SK-MEL-5 (cell line): ENCODE data around the gene ARNT2. TPM values are rescaled to one million over a fixed set of nuclear protein-coding genes. Genes with fewer than 3 reads are reported as not detected.

Experiments
- DNase-seq: peaks from one replicate; pipeline ENCODE4 v3.0.0-alpha.2; 2016; ENCODE audit warnings: low read depth, low spot score
- in situ Hi-C: cut with HindIII; loops from 2 replicates; pipeline ENCODE4 v1.10.0; 2016; ENCODE audit warnings: low sequenced_read_pairs, high pct_unique_total_duplicates, low pct_unique_long_range_greater_than_20kb
- total RNA-seq: library from RNA; depleted of rRNA; stranded (reverse); fragments of >200 nt; shearing (Covaris generic); gene quantifications from 2 replicates; pipeline ENCODE4 v1.2.3, GENCODE V29; 2014

The ARNT2 gene
- total RNA-seq, 1 experiment from 2014 or later = 33.6 TPM

DNA sequence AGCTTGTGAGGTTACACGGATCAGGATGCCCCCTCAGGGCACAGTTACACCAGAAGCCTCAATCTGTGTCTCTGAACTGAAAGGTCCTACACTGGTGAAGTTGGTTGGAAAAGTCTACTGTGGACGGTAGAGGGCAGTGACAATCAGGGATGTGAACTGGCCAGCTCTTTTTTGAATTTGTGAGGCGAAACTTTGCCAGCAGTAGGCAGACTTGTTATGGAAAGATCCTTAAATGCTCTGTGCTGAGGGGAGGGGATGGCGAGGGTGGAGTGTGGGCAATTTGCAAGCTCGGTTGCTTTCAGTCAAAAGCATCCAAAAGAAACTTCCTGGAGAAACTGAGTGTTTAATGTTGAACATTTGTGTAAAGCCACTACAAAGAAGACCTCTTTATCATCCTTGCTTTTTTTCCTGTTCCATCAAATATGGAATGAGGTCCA is 163.6 kb downstream of the ARNT2 start:
- peak; percentile 88 for DNase-seq
- in situ Hi-C loops = no loop called here

DNA sequence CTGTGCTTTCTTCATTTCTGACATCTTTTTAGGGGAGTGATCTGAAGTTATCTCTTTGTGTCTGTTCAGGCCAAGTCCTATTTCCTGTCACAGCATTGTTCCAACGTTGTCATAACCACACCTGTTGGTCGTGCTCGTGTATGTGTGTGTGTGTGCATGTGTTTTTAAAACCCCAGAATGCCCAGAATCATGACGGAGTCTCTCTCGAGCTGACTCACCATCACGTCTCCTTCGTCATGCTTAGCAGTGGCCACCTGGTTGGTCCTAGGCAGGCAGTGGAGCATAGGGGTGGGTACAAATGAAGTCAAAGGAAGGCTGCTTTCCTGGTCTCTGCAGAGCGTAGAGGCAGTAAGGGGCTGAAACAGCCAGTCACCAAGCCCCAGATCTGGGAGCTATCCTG is 164.1 kb downstream of the ARNT2 start:
- DNase-seq = no peak
- in situ Hi-C loops = no loop called here

DNA sequence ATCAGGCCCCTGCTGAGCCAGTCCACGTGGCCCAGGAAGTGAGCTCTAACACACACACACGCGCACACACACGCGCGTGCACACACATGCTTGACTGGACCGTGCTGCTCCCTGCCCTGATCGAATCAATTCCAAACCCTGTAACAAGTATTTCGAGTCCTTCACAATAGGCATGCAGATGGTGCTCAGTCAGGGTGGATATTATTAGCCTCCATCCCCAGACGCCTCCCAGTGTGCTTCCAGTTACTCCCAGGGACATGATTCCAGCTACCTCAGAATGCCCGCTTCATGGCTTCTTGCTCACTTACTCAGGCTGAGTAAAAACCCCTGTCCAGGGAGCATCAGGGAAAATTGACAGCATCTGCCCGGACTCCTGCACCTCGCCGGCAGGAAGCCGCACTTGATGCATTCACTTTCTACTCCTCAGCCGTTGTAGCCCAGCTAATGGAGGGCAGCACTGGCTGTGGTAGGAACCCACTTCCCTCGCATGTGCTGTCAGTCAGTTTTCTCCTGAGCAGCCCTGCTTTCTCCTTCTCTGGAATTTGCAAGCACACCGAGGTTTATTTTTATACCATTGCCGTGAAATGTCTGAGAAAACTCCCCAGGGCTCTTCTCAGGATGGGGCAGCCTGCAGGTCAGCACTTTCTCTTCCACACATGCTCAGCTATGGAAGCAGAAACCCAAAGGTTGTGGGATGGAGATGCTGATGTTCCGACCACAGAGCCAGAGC is 164.9 kb downstream of the ARNT2 start:
- DNase-seq = no peak
- in situ Hi-C loops = no loop called here

DNA sequence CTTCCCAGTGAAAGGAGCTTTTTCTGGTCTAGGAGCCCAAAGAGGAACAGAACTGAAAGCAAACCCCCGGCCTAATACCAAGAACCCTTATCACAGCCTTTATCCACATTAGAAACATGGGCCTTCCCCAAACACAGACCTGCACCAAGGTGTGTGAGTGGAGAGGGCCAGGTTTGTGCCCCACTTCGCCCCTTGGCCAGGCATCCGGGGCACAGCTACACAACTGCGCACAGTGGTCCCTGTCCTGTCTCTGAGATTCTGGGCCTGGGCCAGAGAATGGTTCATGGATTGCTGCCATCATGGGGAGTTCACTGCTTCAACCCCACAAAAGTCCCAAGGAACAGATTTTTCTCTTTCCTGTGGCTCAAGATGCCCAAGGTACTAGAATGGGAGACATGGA is 165.5 kb downstream of the ARNT2 start:
- in situ Hi-C loops = no loop called here
- DNase-seq = no peak

DNA sequence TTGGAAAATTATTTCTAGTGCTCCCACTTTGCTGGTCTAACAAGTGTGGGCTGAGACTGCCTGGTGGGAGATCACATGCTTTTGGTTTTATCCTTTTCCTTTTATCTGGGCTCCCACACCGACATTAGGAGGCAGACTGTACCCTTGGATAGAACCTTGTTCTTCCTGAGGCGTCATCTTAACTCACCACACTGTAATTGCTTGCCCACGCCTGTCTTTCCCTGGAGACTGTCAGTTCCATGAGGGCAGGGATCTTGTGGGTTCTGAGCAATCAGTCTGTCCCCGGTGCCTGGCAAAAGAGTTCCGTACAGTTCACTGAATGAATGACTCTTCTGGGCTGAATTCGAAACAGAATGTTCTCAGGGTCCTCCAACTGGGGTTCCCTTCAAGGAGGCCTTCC is 166.4 kb downstream of the ARNT2 start:
- DNase-seq = no peak
- in situ Hi-C loops = no loop called here

DNA sequence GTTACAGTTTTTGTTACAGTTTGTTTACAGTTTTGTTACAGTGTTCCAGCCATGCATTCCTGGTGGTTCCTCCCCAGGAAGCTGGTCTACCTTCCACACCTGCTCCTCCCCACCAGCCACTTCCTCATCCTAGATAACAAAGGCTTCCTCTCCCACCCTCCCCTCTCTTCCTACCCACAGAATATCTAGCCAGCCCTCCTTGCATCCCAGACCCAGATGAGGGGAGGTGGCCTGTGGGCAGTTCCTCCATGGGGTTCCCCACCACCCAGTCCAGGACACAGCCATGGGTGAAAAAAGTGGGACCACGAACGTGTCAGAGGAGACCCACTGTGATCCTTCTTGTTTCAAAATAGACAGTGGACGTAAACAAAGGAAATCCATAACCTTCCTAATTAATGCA is 168.2 kb downstream of the ARNT2 start:
- DNase-seq = no peak
- in situ Hi-C loops = no loop called here

DNA sequence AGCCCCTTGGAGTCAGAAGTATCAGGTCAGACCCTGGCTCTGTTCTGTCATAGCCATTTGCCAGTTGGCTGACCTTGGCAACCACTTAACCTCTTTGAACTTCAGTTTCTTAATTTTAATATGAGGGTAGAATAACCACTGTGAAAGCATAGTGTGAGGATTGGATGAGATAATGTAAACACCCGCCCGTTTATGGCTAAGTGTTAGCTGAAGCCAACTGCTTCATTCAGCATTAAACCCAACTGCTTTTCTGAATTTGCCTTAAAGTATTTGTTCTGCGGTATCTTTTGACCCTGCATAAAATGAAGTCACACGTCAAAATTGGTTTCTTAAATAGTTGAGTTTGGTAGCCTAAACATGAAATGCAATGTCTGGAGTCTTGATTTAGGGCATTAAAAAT is 169.4 kb downstream of the ARNT2 start:
- in situ Hi-C loops = no loop called here
- no peak for DNase-seq

DNA sequence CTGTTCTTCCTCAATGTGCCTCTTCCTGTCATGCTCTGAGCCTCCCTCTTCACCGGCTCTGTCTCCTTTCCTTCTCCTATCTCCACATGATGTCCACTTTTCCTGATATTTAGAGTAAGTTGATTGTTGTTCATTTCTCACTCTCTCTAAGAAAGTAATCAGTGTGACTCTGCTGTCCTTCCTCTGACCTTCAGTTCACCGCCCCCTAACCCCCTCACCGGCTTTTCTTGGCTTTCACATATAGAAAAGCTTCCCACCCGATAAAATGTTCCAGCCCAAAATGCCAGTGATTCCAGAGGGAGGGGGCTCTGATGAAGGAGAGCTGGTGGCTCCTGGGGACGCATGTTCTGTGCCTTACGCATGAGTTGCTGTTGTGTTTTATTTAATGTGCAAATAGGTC is 170.4 kb downstream of the ARNT2 start:
- DNase-seq = no peak
- in situ Hi-C loops = no loop called here

DNA sequence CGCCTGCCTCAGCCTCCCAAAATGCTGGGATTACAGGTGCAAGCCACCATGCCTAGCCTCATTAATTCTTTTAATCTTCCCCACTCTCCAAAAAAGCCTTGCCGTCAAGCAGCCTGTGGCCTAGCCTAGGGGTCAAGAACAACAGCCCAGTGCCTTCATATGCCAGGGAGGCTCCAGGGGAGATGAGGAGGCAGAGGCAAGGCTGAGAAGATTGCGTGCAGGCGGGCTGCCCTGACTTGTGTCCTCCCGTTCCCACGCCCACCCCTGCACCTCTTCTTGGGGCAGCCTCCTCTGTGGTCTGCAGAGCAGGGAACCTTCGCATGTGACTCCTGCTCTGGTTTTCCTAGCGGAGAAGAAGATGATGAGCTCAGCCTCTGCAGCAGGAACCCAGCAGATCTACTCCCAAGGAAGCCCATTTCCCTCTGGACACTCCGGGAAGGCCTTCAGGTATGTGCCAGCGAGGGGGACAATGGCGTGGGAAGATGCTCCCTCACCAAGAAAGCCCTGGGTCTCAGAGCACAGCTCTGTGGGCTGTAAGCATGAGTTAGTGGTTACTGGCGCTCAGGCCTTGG is 172.4 kb downstream of the ARNT2 start:
- DNase-seq = no peak
- in situ Hi-C loops = no loop called here

DNA sequence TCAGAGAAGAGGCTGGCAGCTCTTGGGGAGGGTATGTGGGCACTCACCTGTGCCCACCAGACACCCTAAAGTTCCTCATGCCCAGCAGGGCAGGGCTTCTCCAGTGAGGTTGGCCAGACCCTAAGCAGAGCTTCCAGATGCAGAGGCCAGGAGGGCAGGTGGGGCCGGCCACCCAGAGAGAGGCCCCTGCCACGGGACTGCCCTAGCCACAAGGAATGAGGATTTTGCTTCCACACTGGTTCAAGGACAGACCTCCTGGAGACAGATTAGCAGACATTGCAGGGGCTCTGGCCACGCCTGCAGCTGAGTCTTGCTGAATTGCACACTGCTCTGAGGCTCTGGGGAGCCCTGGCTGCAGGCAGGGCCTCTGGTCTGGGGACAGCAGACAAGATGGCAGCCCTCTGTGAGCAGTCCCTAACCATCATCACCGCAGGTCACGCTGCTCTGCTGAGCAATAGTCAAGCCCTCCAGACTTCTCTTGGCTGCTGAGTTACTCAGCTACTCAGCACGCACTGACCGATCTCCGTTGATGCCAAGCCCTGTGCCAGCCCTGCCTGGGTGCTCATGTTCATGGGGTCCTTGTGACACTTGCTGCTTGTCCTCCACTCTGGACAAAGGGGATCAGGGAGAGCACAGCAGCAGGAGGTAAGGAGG is 173.5 kb downstream of the ARNT2 start:
- in situ Hi-C loops = no loop called here
- no peak for DNase-seq

DNA sequence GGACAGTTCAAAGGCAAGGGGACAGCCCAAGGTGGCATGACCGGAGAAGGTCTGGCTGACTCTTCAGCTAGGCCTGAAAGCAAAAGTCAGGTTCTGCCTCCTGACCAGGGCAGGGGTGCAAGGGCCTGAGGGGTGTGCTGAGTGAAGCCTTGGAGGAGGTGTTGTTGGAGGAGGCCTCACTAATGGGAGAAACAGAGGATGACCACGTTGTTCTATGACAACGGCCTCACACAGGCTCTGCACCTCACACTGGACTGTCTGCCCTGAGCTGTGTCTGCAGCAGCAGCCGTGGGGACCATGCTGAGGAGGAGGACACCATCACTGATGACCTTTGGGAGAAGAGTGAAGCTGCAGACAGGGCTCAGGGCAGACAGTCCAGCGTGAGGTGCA is 174.0 kb downstream of the ARNT2 start:
- no peak for DNase-seq
- in situ Hi-C loops = no loop called here

DNA sequence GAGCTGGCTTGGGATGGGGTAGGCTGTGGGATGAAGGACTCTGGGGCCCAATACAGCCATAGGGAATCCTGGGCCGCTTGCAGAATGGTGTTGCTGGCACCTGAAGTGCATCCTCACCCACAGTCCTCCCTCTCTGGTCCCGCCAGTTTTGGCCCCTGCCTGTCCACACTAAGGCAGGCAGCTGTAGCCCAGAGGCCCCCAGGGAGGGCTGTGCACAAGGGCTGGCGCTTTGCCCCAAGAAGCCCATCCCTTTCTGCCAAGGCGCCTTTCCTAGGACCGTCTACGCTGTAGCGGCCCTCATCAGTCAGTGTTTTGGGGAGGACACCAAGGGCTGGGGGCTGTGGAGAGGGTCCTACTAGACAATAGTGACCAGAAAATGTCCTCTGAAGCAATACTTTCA is 174.7 kb downstream of the ARNT2 start:
- in situ Hi-C loops = no loop called here

DNA sequence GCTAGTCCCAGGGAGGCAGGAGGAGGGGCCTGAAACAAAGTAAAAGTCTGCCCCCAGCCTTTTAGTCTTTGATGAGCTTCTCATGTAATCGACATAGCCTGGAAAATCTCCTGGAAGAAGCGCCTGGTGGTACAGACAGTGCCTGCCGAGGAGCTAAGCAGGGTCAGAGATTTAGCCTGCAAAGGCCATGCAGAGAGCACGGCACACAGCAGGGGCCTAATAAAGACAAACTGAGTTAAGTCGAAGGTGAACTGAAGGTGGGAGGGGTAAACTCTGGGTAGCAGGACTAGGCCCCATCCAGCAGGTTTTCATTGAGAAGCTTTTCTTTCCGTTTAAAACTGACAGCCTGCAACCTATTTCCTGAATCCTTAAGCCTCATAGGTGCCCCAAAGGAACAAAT is 175.4 kb downstream of the ARNT2 start:
- no peak for DNase-seq
- in situ Hi-C loops = no loop called here

More for the DNA sequence above, 174.7 kb downstream of the ARNT2 start:
- no peak for DNase-seq

DNA sequence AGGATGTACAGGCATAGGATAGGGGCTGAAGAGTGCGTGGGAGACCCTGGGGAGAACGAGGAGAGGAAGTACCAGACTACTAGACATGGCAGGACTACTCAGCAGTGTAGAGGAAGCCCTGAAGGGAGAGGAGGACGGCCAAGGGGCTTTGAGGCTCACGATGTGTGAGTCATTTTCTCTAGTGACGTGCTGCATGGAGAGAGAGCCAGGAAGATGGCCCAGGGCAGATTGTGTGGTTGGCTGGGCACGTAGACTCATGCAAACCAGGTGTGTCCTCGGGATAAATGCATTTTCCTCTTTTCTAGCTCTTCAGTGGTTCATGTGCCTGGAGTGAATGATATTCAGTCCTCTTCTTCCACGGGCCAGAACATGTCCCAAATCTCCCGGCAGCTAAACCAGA is 175.9 kb downstream of the ARNT2 start:
- in situ Hi-C loops = no loop called here
- peak; percentile 54 for DNase-seq

DNA sequence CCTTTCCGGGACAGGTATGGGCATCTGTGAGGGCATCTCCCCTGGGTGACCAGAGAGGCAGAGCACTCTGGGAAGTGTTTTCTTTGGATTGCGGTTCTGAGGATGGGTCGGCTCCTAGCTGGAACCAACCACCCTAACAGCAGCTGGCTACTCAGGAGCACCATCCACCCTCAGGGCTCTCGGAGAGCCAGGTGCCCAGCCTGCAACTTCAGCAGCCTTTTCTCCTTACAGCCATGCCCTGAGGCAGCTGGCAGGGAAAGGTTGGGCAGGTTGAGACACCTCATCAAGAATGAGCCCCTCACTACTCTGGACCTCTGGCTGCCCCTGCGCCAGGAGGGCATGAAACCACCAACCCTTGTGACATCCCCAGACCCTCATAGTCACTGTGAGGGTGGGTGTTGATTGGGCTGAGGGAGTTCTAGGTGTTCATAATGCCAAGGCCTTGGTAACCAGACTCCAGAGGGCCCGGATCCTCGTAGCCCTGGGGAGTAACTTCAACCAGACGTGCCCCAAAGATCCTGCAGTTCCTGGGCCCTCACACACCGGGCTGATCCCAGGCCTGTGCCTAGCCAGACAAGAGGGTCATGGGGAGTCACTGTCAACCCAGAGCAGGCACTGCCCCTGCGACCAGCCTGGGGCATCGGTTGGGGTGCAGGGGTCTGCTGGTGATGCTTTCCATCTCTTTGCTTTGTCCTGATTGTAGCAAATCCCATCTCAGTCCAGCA is 176.5 kb downstream of the ARNT2 start:
- no peak for DNase-seq

DNA sequence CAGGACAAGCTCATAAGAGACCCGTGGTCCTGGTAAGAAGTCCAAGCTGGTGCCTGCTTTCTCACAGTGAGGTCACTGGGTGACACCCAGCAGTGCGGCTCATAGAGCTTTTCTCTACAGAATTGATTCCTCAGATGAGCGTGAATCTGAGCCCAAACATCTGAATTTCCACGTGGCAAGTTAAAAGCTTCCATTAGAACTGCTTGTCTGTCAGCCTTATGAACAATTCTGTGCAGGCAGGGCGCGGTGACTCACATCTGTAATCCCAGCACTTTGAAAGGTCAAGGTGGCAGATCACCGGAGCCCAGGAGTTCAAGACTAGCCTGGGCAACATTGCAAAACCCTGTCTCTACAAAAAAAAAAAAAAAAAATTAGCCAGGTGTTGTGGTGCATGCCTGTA is 177.8 kb downstream of the ARNT2 start:
- in situ Hi-C loops = no loop called here
- DNase-seq = no peak

More for the DNA sequence above, 176.5 kb downstream of the ARNT2 start:
- in situ Hi-C loops = no loop called here

DNA sequence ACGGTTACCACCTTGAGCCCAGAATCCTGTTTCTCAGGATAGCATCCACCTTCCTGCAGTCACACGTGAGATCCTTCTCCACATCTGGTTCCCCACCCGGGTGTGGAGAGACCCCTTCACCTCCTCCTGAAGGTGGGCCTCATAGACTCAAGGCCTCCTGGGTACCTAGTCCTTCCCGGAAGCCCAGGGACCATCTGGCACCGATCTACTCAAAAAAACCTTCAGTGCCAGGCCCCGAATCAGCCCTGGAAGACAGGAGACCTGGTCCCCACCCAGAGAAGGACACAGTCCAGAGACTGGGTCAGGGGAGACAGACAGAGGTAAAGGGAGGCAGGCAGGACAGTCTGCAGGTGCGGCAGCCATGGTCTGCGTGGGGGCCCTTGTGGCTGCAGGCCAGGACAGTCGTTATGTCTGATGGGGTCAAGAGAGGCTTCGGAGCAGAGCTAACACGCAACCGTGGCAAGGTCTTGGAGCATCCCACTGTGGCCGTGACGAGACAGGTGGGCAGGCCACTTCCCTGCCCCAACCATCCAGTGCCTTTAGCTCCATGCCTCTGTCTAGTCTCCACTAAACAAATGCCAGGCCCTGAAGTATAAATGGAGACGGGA is 178.7 kb downstream of the ARNT2 start:
- in situ Hi-C loops = no loop called here
- DNase-seq = no peak

DNA sequence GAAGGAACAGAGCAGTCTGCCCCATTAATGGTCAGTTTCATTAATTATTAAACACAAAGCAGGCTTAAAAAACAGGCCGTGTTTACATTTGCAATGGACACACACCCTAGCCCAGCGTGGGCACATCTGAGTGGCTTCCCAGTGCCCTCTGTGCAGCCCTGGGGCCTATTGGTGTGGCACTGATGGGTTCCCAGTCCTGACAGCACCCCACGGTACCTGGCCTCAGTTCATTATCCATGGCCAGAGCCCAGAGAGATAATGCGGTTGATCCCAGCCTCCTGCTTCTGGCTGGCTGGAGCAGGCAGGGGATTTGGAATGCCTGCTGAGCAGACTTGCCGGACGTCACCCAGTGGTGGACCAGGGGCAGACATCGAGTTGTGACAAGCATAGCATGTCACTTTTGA is 180.4 kb downstream of the ARNT2 start:
- in situ Hi-C loops = no loop called here
- DNase-seq = no peak
